ENCODE measurements around the gene ORC6.

DNA sequence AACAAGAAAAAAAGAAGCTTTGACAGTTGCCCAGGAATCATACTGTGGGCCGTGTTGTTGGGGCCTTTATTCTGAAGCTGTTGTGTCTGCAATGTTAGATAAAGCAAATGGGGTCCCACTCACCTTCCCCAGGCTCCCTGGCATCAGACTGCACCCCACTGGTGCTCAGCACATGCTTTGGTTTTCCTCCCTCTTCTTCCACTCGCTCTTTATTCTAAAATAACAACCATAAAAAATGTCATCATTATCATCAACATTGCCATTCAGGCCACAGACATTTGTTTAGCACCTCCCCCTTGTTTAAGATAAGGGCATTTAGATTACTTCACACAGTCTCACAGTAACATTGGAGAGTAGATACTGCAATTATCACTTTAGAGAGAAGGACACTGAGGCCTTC, 50.5 kb downstream of the ORC6 start:
- TF ChIP-seq, protein P1, sequence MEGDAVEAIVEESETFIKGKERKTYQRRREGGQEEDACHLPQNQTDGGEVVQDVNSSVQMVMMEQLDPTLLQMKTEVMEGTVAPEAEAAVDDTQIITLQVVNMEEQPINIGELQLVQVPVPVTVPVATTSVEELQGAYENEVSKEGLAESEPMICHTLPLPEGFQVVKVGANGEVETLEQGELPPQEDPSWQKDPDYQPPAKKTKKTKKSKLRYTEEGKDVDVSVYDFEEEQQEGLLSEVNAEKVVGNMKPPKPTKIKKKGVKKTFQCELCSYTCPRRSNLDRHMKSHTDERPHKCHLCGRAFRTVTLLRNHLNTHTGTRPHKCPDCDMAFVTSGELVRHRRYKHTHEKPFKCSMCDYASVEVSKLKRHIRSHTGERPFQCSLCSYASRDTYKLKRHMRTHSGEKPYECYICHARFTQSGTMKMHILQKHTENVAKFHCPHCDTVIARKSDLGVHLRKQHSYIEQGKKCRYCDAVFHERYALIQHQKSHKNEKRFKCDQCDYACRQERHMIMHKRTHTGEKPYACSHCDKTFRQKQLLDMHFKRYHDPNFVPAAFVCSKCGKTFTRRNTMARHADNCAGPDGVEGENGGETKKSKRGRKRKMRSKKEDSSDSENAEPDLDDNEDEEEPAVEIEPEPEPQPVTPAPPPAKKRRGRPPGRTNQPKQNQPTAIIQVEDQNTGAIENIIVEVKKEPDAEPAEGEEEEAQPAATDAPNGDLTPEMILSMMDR (IDR thresholded peaks at IDR 0.05; ENCODE audit: low read depth, low read length) = no peak
- no peak for TF ChIP-seq POLR2A (IDR thresholded peaks at IDR 0.05; ENCODE audit: extremely low read depth, insufficient read length)
